ENCODE measurements around the gene CHST13.

DNA sequence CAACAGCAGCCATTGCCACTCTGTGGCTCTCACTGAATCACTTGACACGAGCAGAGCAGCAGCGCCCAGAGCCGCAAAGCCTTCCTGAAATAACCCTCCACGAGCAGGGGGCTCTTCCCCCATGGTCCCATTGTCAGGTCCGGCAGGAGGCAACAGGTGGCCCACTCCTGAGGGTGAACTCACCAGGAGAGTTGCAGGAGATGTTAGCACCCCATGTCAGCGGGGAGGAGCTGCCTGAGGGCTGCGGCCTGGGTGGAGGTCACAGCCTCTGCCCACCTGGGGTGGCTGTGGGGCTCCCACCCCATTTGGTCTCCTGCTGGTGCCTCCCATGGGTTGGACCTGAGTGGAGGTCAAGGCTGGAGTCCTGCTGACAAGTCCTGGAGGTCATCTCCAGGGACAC is 47.1 kb downstream of the CHST13 start:
- TF ChIP-seq, protein P1, sequence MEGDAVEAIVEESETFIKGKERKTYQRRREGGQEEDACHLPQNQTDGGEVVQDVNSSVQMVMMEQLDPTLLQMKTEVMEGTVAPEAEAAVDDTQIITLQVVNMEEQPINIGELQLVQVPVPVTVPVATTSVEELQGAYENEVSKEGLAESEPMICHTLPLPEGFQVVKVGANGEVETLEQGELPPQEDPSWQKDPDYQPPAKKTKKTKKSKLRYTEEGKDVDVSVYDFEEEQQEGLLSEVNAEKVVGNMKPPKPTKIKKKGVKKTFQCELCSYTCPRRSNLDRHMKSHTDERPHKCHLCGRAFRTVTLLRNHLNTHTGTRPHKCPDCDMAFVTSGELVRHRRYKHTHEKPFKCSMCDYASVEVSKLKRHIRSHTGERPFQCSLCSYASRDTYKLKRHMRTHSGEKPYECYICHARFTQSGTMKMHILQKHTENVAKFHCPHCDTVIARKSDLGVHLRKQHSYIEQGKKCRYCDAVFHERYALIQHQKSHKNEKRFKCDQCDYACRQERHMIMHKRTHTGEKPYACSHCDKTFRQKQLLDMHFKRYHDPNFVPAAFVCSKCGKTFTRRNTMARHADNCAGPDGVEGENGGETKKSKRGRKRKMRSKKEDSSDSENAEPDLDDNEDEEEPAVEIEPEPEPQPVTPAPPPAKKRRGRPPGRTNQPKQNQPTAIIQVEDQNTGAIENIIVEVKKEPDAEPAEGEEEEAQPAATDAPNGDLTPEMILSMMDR (IDR thresholded peaks at IDR 0.05) = no peak
- no peak for TF ChIP-seq POLR2A (IDR thresholded peaks at IDR 0.05)
